ENCODE data around the gene CEP70. TPM values are rescaled to one million over a fixed set of nuclear protein-coding genes. Genes with fewer than 3 reads are reported as not detected.
A peak's percentile ranks its signal among the peaks of the same experiment; 100 is the strongest.

The CEP70 gene
- total RNA-seq, 1 experiment from 2014 or later, result 22.3 TPM

GRCh38 chr3:138465925-138466324 is 128.1 kb downstream of the CEP70 start:
- Histone ChIP-seq H3K27ac (no peak overlapping the region), H3K36me3 (no peaks in the 10 kb centered on the region), H3K4me1 (replicated peaks) (no peaks in the 10 kb centered on the region), H3K27me3 (replicated peaks) (no peaks in the 10 kb centered on the region), H3K9me3 (replicated peaks) (no peaks in the 10 kb centered on the region), H3K4me3 (no peak overlapping the region)
- DNase-seq (ENCODE audit: low read depth in 1 of 2, low spot score in 2 of 2), result no peak

- H3K9me3 ChIP-seq (replicated peaks), result no peaks in the 10 kb centered on the region
- H3K27me3 ChIP-seq (replicated peaks), result no peaks in the 10 kb centered on the region
- no peaks in the 10 kb centered on the region for H3K4me1 ChIP-seq (replicated peaks)
- DNase-seq (ENCODE audit: low read depth in 1 of 2, low spot score in 2 of 2), result no peak
- no peaks in the 10 kb centered on the region for H3K36me3 ChIP-seq
- no peak overlapping the region for H3K4me3 ChIP-seq
- no peak overlapping the region for H3K27ac ChIP-seq
Measured at GRCh38 chr3:138465451-138465850, 128.6 kb downstream of the CEP70 start.

GRCh38 chr3:138464491-138464860 is 129.6 kb downstream of the CEP70 start:
- H3K9me3 ChIP-seq (replicated peaks), result no peaks in the 10 kb centered on the region
- no peak for DNase-seq (ENCODE audit: low read depth in 1 of 2, low spot score in 2 of 2)

GRCh38 chr3:138463724-138464490 is 130.2 kb downstream of the CEP70 start:
- Histone ChIP-seq H3K4me1 (replicated peaks) (no peaks in the 10 kb centered on the region), H3K36me3 (no peaks in the 10 kb centered on the region), H3K4me3 (no peak overlapping the region), H3K9me3 (replicated peaks) (no peaks in the 10 kb centered on the region), H3K27me3 (replicated peaks) (no peaks in the 10 kb centered on the region), H3K27ac (no peak overlapping the region)
- DNase-seq (ENCODE audit: low read depth in 1 of 2, low spot score in 2 of 2), result no peak

More at GRCh38 chr3:138464491-138464860, 129.6 kb downstream of the CEP70 start:
- Histone ChIP-seq H3K27me3 (replicated peaks) (no peaks in the 10 kb centered on the region), H3K4me1 (replicated peaks) (no peaks in the 10 kb centered on the region), H3K4me3 (no peak overlapping the region), H3K27ac (no peak overlapping the region), H3K36me3 (no peaks in the 10 kb centered on the region)

- Histone ChIP-seq H3K9me3 (replicated peaks) (no peaks in the 10 kb centered on the region), H3K4me1 (replicated peaks) (no peaks in the 10 kb centered on the region)
Measured at GRCh38 chr3:138461896-138462295, 132.2 kb downstream of the CEP70 start.

GRCh38 chr3:138461246-138461645 is 132.8 kb downstream of the CEP70 start:
- no peaks in the 10 kb centered on the region for H3K4me1 ChIP-seq (replicated peaks)
- no peaks in the 10 kb centered on the region for H3K9me3 ChIP-seq (replicated peaks)
- H3K27me3 ChIP-seq (replicated peaks), result no peaks in the 10 kb centered on the region
- H3K36me3 ChIP-seq, result no peaks in the 10 kb centered on the region
- H3K4me3 ChIP-seq, result no peak overlapping the region
- no peak overlapping the region for H3K27ac ChIP-seq
- peak in 1 of 2 experiments; percentile 11 for DNase-seq (ENCODE audit: low read depth in 1 of 2, low spot score in 2 of 2)

More at GRCh38 chr3:138461896-138462295, 132.2 kb downstream of the CEP70 start:
- DNase-seq (ENCODE audit: low read depth in 1 of 2, low spot score in 2 of 2), result no peak
- Histone ChIP-seq H3K4me3 (no peak overlapping the region), H3K27ac (no peak overlapping the region), H3K27me3 (replicated peaks) (no peaks in the 10 kb centered on the region), H3K36me3 (no peaks in the 10 kb centered on the region)

GRCh38 chr3:138460536-138461205 is 133.4 kb downstream of the CEP70 start:
- H3K27ac ChIP-seq, result no peak overlapping the region
- no peak for DNase-seq (ENCODE audit: low read depth in 1 of 2, low spot score in 2 of 2)
- no peaks in the 10 kb centered on the region for H3K9me3 ChIP-seq (replicated peaks)
- no peaks in the 10 kb centered on the region for H3K36me3 ChIP-seq
- no peaks in the 10 kb centered on the region for H3K27me3 ChIP-seq (replicated peaks)
- H3K4me3 ChIP-seq, result no peak overlapping the region
- H3K4me1 ChIP-seq (replicated peaks), result no peaks in the 10 kb centered on the region

GRCh38 chr3:138459619-138460535 is 134.2 kb downstream of the CEP70 start:
- Histone ChIP-seq H3K27me3 (replicated peaks) (no peaks in the 10 kb centered on the region), H3K9me3 (replicated peaks) (no peaks in the 10 kb centered on the region), H3K27ac (no peak overlapping the region), H3K4me3 (no peak overlapping the region), H3K36me3 (no peaks in the 10 kb centered on the region), H3K4me1 (replicated peaks) (no peaks in the 10 kb centered on the region)
- DNase-seq (ENCODE audit: low read depth in 1 of 2, low spot score in 2 of 2), result no peak

- H3K36me3 ChIP-seq, result no peaks in the 10 kb centered on the region
- no peaks in the 10 kb centered on the region for H3K27me3 ChIP-seq (replicated peaks)
- H3K9me3 ChIP-seq (replicated peaks), result no peaks in the 10 kb centered on the region
- DNase-seq (ENCODE audit: low read depth in 1 of 2, low spot score in 2 of 2), result no peak
- H3K27ac ChIP-seq, result no peak overlapping the region
- H3K4me3 ChIP-seq, result no peak overlapping the region
- no peaks in the 10 kb centered on the region for H3K4me1 ChIP-seq (replicated peaks)
Measured at GRCh38 chr3:138458774-138459499, 135.1 kb downstream of the CEP70 start.

GRCh38 chr3:138457863-138458735 is 136.0 kb downstream of the CEP70 start:
- Histone ChIP-seq H3K4me1 (replicated peaks) (no peaks in the 10 kb centered on the region), H3K36me3 (no peaks in the 10 kb centered on the region), H3K9me3 (replicated peaks) (no peaks in the 10 kb centered on the region), H3K4me3 (no peak overlapping the region), H3K27ac (no peak overlapping the region), H3K27me3 (replicated peaks) (no peaks in the 10 kb centered on the region)
- DNase-seq (ENCODE audit: low read depth in 1 of 2, low spot score in 2 of 2), result no peak

GRCh38 chr3:138456961-138457862 is 136.8 kb downstream of the CEP70 start:
- H3K4me1 ChIP-seq (replicated peaks), result no peaks in the 10 kb centered on the region
- DNase-seq (ENCODE audit: low read depth in 1 of 2, low spot score in 2 of 2), result no peak

More at GRCh38 chr3:138456961-138457862, 136.8 kb downstream of the CEP70 start:
- H3K27me3 ChIP-seq (replicated peaks), result no peaks in the 10 kb centered on the region
- H3K27ac ChIP-seq, result no peak overlapping the region
- no peak overlapping the region for H3K4me3 ChIP-seq
- H3K36me3 ChIP-seq, result no peaks in the 10 kb centered on the region
- H3K9me3 ChIP-seq (replicated peaks), result no peaks in the 10 kb centered on the region

All from SJSA1 (cell line).